HG03558 (cell line): Measurements from ENCODE around the gene EIF4G3.
"Not testable (repeated sequence)": the region's sequence is repeated elsewhere in the genome, so short reads cannot be mapped to it uniquely, and the experiment has no call there.

ENCODE experiments used
- ATAC-seq: cut with Tn5 transposase; IDR thresholded peaks from one replicate; pipeline ENCODE4 v1.9.1; 2021; ENCODE audit warnings: moderate number of reproducible peaks; ENCODE audit not compliant: unreplicated experiment; ENCODE audit errors: extremely low read depth

EIF4G3 gene

DNA sequence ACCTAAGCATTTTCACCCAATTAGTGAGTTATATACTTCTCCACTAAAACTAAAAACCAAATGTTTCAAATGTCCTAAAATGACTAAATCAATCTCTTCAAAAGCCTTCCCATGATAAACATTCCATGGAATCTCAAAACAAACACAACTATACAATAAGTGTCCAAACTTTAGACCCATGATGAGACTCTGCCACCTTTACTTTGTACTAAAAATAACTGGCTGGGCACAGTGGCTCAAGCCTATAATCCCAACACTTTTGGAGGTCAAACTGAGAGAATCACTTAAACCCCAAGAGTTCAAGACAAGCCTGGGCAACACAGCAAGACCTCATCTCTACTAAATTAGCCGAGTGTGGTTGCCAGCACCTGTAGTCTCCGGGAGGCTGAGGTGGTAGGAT lies 87.4 kb downstream of the EIF4G3 start:
- ATAC-seq, result no peak

DNA sequence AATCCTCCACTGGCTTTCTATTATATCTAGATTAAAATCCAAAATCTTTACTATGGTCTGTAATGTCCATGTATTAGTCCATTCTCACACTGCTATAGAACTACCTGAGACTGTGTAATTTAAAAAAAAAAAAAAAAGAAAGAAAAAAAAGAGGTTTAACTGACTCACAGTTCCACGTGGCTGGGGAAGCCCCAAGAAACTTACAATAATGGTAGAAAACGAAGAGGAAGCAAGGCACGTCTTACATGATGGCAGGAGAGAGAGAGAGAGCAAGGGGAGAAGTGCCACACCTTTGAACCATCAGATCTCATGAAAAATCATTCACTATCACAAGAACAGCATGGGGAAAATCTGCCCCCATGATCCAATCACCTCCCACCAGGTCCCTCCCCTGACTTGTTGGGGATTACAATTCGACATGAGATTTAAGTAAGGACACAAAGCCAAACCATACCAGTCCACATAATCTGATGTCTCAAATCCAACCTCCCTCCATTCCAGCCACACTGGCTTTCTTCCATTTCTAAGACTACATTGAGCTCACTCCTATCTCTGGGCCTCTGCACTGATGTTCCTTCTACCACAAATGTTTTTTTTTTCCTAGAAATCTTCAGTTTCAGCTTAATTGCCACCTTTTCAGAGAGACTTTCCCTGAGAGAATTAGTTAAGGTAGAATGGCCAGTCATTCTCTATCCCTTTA lies 92.4 kb downstream of the EIF4G3 start:
- ATAC-seq, result no peak

DNA sequence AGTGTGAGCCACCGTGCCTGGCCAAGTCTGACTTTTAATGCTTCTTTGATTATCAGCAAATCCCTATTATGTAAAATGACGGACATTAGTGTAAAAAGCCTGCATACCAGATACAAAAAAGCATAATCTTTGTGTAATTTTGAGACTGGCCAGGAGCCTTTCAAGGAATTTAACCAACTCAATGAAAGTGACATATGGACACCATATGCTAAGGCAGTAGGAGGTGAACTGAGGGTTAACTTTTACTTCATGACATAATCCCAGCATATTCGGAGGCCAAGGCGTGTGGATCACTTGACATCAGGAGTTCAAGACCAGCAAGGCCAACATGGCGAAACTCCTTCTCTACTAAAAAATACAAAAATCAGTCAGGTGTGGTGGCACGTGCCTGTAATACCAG lies 94.6 kb downstream of the EIF4G3 start:
- ATAC-seq, result no peak

DNA sequence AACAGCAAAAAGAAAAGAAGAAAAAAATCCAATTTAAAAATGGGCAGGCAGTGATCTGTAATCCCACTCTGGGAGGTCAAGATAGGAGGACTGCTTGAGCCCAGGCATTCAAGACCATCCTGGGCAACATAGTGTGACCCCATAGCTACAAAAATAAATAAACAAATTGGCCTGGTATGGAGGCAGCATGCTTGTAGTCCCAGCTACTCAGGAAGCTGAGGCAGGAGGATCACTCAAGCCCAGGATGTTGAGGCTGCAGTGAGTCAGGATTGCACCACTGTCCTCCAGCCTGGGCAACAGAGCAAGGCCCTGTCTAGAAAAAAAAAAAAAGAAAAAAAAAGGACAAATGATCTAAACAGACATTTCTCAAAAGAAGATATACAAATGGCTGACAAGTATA lies 99.6 kb downstream of the EIF4G3 start:
- no peak for ATAC-seq

DNA sequence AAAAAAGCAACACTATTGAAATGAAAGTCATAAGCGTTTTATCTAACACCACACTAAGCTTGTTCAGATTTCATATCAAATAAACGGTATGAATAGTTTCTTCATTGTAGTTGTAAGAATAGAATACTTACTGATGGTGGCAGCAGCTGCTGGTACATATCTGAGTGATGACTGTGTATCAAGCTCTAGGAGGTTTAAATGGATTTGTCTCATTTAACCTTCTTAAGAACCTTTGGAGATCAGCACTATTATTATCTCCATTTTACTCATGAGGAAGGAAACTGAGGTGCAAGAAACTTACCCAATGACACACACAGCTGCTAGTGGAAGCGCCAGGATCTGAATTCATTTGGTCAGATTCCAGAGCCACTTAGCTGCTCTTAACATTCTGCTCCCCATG lies 104.0 kb downstream of the EIF4G3 start:
- no peak for ATAC-seq

DNA sequence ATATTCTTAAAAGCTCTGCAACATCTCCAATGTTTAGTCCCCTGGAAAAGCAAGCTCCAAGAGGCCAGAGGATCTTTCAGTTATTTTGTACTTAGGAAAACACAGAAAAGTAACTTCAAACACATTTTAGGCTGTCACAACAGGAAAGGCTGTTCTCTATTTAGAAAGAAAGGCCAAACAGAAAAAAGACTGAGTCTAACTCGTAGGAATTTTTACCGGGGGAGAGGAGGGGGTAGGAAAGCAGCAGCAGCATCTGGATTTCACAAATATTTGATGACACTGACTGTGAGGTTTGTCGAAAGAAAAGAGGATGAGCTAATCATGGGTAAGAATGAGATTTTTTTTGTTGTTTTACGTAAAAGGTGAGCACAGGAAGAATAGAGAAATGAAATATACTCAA lies 107.1 kb downstream of the EIF4G3 start:
- no peak for ATAC-seq

DNA sequence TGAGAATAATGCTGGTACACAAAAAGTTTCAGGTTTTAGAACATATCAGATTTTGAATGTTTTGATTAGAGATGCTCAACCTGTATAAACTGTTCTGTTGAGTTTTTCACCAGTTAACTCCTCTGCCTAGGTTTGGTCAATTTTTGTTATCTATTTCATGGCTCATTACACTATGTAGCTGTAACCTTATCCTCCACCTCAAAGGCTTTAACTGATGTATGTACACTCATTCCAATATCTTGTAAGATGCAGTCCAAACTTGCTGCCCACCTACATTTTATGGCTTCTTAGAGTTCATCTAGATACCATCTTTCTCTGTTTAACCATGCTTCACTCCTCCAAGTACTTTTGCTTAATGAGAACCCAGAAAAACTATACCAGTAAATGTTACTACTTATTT lies 107.8 kb downstream of the EIF4G3 start:
- ATAC-seq, result no peak

DNA sequence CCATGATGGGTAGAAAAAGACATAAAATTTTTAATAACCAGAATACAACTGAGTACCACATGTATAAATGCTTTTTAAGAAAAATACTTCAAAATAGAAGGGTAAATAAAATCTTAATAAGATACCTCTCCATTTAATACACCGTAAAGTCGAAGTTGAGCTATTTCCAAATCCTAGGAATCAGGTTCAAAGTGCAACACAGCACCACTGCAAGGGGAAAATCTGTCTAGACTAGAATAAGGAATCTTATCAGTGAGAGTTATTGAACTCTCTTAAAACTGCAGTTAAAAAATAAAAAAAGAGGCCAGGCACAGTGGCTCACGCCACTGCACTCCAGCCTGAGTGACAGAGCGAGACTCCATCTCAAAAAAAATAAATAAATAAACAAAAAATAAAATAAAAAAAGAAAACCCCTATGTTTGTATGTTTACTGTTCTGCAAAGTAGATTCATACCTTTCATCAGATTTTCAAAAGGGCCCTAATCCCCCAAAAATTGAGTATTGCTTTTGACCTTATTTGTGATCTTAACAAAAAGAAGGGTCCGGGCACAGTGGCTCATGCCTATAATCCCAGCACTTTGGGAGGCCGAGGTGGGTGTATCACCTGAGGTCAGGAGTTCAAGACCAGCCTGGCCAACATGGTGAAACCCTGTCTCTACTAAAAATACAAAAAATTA lies 109.0 kb downstream of the EIF4G3 start:
- ATAC-seq, result no peak

DNA sequence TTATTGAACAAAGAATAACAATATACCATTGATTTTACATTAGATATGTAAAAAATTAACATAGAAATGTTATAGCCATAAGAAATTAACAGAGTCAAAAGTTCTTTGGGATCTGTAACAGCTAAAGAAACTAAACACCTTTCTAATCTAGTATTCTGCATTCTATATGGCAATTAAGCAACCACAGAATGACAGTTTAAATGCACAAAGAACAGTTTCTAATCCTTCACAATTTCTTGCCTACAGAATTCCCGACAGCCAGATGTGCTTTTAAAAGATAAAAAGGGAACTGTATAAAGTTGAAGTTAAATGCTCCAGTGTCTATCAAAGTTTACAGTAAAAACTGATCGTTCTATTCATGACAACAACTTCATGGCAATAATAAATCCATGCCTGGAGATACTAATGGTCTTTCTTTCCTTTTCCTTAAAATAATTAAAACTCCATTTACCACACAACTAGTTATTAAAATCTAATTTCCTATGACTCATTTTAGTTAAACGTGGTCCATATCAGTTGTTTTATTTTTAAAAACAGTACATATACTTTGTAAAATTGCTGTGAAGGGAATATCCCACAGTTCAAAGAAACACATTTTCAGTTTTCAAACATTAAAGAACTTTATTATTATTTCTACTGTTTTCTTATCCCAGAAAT lies 110.2 kb downstream of the EIF4G3 start:
- ATAC-seq, result no peak

DNA sequence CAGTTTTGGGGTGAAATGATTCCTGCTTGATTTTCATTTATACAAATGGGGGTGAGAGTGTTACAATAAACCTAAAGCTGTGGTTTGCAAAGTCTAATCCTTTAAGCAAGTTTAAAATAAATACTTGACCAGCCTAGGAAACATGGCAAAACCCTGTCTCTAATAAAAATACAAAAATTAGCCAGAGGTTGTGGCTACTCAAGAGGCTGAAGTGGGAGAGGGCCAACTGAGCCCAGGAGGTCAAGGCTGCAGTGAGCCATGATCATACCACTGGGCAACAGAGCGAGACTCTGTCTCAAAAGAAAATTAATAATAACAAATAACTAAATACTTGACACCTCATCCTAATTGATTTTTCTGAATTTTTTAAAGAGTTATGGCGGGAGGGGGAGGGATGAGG lies 110.8 kb downstream of the EIF4G3 start:
- ATAC-seq, result no peak

DNA sequence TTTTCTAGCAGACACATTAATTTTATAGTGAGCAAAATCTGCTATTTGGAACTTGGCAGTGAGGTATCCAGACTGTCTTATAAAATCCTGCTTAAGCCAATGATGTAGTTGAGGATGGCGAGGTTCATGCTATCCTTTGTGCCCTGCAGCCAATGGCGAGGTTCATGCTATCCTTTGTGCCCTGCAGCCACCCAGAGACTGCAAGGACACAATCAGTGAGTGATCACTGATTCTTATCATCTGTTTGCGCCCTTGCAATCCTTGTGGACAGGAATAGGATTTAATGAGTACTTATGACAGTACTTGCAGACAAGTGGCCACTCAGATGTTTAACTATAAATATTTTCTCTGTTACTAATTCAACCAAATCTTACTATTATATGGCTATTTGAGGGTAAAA lies 112.6 kb downstream of the EIF4G3 start:
- no peak for ATAC-seq

DNA sequence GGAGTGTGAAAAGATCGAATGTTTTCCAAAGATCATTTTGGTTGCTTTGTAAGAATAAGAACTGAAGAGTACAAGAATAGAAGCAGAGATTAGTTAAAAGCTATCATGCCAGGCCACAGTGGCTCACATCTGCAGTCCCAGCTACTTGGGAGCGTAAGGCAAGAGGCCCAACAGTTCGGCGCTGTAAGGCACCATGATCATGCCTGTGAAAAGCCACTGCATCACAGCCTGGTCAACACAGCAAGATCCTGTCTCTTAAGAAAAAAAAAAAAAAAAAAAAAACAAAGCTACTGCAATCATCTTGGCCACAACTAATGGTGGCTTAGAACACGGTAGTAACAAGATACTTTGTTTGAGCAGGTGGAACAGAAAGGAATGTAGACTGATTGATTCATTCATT lies 116.2 kb downstream of the EIF4G3 start:
- ATAC-seq, result no peak

DNA sequence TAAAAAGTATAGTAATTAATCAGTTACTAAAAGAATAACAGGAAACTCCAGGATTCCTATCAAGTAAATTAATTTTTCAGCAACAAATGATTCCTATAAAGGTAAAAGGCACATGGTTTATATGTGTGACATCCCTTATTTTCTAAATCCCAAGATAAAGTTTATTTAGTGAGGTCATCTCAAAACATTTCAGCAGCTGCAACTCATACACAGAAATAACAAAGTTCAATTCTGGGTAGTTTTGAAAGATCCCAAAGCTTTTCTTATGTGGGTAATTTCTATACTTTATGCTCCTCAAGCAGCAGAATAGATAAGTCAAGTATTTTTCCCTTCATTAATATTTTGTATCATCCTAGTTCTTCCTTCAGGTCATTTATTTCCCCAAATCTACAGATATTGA lies 117.7 kb downstream of the EIF4G3 start:
- ATAC-seq, result no peak

DNA sequence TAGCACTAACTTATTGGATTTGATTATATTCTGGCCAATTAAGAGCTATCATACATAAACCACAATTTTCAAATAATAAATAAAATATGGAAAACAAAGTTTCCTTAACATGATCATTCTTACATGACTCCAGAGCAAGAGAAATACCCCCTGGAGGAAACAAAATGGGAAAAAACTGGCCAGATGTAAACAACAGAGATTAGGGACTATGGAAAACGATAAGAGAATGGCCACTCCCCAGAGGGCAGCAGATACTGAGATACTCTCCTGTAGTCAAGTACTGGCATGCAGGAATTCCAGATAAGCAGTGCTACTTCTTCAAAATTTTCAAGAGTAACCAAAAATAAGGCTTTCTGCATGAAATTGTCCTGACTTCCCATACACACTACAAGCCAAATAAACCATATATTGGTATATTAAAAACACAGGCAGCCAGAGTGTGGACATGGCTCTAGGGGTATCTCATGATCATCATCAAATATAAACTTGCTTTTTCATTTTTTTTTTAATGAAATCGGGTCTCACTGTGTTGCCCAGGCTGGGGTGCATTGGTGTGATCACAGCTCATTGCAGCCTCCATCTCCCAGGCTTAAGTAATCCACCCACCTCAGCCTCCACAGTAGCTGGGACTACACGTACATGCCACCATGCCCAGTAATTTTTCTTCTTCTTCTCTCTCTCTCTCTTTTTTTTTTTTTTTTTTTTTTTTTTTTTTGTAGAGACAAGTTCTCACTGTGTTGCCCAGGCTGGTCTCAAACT lies 118.5 kb downstream of the EIF4G3 start:
- no peak for ATAC-seq

DNA sequence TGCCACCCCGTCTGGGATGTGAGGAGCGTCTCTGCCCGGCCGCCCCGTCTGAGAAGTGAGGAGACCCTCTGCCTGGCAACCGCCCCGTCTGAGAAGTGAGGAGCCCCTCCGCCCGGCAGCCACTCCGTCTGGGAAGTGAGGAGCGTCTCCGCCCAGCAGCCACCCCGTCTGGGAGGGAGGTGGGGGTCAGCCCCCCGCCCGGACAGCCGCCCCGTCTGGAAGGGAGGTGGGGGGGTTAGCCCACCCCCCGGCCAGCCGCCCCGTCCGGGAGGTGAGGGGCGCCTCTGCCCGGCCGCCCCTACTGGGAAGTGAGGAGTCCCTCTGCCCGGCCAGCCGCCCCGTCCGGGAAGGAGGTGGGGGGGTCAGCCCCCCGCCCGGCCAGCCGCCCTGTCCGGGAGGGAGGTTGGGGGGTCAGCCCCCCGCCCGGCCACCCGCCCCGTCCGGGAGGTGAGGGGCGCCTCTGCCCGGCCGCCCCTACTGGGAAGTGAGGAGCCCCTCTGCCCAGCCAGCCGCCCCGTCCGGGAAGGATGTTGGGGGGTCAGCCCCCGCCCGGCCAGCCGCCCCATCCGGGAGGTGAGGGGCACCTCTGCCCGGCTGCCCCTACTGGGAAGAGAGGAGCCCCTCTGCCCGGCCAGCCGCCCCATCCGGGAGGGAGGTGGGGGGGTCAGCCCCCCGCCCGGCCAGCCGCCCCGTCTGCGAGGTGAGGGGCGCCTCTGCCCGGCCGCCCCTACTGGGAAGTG lies 123.3 kb downstream of the EIF4G3 start:
- not testable (repeated sequence) for ATAC-seq

DNA sequence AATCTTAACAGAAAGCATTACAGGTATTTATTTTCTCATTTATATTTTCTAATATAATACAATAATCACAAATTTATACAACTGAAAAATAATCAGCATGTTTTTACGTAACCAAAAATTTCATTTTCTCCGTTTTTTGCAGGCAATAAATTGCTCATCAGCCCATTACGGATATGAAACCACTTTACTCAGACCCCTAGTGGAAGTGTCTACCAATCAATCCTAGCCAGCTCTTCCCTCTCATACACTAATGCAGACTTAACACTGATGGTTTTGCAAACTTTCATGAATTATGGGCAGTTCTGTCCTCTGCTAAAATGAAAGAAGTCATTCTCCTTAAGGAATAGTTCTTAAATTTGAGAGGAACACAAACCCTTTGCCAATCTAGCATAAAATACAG lies 124.7 kb downstream of the EIF4G3 start:
- ATAC-seq, result no peak

DNA sequence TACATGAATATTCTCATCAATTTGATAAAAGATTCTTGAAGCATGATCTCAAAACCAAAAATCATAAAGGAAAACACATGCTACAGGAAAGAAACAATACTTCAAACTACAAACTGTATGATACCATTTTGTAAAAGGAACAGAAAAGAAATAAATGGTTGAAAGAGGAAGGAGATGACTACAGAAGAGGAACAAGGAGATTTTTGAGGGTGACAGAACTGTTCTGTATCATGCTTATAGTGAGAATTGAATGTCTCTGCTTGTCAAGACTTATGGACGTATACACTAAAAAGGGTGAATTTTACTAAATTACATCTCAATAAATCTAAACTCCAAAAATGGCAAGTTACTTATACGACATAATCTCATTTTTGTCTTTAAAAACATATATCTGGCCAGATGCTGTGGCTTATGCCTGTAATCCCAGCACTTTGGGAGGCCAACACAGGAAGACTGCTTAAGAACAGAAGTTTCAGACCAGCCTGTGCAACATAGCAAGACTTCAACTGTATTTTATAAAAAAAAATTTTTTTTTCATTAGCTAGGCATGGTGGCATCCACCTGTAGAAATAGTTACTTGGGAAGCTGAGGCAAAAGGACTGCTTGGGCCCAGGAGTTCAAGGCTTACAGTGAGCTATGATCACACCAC lies 125.4 kb downstream of the EIF4G3 start:
- no peak for ATAC-seq

DNA sequence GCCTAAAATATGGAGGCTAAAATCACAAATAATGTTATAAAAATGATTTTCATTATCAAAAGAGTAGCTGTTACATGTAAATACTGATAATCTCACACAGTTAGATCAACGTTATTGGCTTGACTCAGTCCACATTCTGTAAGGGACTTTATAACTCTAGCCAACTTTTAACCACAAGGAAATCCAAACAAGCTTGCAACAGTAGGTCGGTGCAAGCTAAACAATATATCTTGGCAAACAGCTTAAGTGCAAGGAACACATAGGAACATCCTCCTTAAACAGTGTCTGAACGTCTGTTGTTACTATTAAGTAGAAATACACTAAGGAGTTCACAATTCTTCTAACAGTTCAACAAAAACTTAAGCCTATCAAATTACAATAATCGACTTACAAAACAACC lies 126.7 kb downstream of the EIF4G3 start:
- ATAC-seq, result no peak

DNA sequence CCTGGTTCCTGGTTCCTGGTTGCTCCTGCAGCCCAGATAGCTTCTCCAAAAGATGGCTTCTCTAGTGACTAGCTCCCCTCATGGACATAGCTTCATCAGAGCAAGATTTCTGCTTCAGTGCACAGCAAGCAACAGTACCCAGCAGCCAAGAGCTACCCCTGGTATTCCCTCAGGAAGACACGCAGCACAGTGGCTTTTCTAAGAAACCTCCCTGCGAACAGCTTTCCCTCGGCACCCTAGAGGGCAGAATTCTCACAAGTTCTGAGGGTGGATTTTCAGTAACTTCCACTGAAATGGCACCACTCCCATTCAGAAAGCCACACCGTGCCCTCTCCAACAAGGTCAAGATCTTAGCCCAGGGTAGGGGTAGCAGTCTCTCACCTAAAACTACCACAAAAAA lies 128.2 kb downstream of the EIF4G3 start:
- ATAC-seq, result no peak

DNA sequence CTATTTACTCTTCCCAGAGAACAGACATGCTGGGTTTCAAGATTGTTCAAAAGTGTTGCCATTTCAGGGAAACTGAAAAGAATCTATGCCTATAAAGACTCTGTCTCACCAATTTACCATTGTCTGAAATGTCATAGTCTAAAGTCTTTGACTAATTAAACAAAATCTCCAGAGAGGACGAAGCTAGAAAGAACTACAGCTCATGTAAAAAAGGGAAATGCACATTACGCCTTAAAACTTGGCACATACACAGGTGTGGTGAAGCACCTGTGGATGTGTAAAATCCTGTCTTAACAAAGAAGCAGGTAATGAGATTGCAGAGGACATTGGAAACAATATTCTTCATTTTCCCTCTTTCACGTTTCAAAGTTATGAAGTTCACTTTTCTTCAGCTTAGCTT lies 130.6 kb downstream of the EIF4G3 start:
- ATAC-seq, result no peak
